Gastrocnemius medialis (tissue), 4 donors: ENCODE results near the gene MRPS22.

Source experiments
- CTCF ChIP-seq, 5 experiments: fragments of 450-650 bp in 3 of 5; fragments of 200-600 bp in 2 of 5; sonication (generic) in 2 of 5; IDR thresholded peaks in 4 of 5; conservative IDR thresholded peaks in 1 of 5; 1 replicate in 4 of 5; 2 replicates in 1 of 5; pipeline ENCODE4 v1.5.1; 2016 to 2019; ENCODE audit warnings: antibody characterized with exemption in 5 of 5, mild to moderate bottlenecking in 3 of 5, moderate library complexity in 3 of 5
- POLR2A ChIP-seq, 2 donors: fragments of 450-650 bp; IDR thresholded peaks; one replicate each; pipeline ENCODE4 v1.6.1; 2017; ENCODE audit warnings: antibody characterized with exemption in 2 of 2, mild to moderate bottlenecking in 2 of 2, moderate library complexity in 2 of 2

- TF ChIP-seq POLR2A (IDR thresholded peaks at IDR 0.05) (no peak), CTCF (IDR thresholded peaks at IDR 0.05 in 4 of 5, conservative IDR thresholded peaks at IDR 0.05 in 1 of 5) (no peak)
Observed at GRCh38 chr3:139358841-139359562, 15.2 kb downstream of the MRPS22 start.
